NCI-H1048 (cell line): ENCODE data around the gene POLDIP3.

ENCODE experiments used
- DNase-seq: peaks from one replicate; lab custom pipeline; 2025; lab: John Stamatoyannopoulos, UW

The POLDIP3 gene

DNA sequence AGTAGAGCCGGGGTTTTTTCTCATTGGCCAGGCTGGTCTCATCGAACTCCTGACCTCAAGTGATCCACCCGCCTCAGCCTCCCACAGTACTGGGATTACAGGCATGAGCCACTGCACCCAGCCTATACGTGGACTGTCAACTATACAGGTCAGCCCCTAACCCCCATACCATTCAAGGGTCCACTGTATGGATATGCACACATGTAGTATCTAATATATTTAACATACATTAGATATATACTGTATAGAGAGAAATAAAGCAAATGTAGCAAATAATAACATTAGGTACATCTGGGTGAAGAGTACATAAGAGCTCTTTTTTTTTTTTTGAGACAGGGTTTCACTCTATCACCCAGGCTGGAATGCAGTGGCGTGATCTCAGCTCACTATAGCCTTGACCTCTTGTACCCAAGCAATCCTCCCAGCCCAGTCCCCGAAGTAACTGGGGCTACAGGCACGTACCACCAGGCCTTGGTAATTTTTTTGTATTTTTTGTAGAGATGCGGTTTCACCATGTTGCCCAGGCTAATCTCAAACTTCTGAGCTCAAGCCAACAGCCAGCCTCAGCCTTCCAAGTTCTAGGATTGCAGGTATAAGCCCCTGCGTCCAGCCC is 27.2 kb upstream of the POLDIP3 start:
- no peak for DNase-seq

DNA sequence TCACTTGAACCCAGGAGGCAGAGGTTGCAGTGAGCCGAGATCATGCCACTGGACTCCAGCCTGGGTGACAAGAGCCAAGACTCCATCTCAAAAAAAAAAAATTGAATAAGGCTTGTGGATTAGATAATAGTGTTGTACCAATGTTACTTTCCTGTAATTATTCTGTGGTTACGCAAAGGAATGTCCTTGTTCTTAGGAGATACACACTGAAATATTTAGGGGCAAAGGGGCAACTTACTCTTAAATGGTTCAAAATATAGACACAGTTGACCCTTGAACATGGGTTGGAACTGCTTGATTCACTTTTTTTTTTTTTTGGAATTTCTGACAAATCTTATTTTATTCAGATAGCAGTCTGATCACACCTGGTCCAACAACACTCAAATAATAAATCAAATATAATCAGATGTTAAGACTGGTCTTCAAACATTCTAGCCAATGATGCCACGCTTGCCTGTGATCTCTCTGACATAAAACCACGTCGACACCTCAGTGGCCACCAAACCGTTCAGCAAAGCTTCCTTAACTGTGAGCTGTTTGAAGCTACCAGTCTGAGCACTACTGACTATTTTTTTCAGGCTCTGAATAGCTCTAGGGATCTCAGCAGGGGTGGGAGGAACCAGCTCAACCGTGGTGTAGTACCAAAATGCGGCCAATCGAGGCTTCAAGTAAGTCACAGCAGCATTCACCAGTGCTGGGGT is 25.0 kb upstream of the POLDIP3 start:
- no peak for DNase-seq

DNA sequence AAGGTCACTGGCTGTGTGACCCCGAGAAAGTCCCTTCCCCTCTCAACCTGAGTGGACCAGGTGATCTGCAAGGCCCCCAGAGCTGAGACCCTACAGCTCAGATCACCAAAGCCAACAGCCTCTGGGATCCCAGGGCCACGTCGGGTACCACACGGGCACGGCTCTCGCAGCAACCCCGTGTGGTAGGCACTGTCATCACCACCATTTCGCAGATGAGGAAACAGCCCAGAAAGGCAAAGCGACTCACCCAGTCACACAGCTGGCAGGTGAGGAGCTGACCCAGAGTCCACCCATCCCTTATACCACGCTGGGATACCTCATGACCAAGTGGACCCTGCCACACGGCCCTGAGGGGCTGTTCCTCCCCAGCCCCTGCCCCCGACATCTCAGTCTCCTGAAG is 22.9 kb upstream of the POLDIP3 start:
- DNase-seq: no peak

DNA sequence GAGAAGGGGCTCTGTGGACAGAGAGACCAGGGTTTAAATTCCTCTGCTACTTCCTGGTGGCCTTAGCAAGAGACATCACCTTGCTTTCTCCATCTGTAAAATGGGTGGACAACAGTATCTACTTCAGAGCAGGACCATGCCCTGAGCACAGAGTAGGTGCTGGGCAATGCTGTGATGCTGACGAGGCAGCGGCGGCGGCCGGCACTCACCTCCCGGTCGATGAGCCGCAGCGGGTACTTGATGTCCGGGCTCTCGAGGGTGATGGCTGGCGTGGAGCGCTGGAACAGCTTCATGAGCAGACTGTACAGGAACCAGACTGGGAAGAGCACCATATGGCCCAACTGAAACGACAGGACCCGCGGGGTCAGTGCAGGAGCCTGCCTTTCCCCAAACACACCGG is 21.8 kb upstream of the POLDIP3 start:
- DNase-seq: no peak

DNA sequence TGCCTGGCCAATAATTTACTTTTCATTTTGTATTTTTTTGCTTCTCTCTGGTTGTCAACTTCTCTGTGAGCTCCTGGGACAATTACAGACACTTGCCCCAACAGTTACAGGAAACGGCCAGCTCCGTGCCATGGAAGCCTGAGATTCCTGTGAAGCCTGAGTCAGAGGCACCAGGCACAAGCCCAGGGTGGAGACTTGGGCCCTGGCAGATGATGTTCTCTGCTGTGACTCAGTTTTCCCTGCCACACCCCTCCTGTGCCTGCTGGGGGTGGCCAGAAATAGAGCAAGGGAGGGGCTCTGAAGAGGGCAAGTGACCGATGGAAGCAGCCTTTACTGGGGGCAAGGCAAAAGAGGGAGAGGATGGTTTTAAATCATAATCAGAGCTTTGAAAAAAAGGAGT is 20.8 kb upstream of the POLDIP3 start:
- DNase-seq: no peak

DNA sequence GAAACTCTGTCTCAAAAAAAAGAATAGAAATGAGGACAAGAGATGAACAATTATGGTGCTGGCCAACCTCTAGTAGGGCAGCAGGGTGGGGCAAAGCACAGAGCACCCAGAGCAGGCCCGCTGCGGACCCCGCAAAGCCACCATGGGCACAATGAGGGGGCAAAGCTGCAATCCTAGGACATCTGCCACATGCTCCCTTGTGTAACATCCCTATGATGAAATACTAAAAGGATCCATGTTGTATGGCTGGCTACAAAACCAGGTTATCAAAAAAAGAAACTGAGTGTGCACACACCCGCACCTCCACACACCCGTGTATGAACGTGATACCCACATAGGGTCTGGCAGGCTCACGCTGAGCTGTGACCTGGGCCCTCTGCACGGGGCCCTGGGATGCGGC is 18.3 kb upstream of the POLDIP3 start:
- no peak for DNase-seq

DNA sequence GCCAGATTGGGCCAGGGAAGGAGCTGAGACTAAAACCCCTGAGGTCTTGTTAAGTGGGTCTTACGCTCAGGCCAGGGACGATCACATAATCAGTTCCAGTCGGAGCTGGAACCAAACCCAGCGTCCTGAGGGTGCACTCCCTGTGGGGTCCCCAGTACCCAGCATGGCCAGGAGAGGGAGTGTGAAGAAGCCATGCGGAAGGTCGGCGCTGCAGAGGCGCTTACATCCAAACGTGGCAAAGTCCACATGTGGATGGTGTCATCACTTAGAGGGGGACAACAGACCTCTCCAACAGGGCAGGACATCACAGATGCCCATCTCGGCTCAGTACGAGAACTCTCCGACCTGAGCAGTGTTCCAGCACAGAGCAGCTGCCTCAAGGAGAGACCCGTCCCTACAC is 17.4 kb upstream of the POLDIP3 start:
- no peak for DNase-seq

DNA sequence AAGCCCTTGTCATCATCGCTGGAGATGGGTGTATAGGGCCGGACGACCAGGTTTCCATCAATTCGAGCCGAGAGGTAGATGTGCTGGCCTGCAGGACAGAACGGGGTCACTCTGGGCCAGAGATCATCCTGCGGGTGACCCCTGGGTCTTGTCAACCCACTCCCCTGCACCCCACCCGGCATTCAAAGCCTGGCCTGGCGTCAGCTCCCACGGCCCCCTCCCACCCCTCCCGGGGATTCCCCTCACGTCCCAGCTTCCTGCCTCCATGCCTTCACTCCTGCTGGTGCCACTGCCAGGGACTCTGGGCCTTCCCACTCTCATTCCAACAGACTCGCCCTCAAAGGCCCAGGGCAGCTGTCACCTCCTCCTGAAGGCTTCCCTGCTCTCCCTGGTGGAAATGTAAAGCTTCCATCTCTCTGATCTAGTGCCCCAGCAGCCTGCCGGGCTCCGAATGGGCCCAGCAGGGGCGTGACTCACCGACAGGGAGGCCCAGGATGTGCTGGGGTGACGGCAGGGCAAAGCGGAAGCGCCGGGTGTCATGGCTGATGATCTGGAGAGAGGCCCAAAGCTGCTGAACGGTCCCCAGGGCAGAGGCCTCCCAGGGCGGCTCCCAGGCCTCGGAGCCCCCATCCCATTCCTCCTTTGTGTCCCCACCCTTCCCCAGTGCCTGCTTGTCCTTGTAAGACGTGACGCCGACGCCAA is 16.4 kb upstream of the POLDIP3 start:
- DNase-seq: no peak

DNA sequence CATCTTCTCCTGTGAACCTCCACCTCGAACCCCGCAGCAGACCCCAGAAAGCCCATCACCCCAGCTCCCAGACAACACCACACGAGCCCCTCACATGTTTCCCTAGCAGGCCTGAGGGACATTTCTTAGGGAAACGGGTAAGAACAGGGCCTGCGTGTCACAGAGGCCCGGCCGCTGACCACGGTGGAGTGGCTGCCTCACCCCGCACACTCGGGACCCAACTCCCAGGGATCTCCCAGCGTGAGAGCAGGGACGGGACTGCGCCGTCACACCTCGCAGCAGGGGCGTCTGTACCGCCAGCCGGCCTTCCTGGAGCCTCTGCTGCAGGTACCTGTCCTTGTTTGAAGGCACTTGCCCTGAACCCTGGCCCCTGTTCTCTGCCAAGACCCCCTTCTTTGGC is 15.5 kb upstream of the POLDIP3 start:
- no peak for DNase-seq

DNA sequence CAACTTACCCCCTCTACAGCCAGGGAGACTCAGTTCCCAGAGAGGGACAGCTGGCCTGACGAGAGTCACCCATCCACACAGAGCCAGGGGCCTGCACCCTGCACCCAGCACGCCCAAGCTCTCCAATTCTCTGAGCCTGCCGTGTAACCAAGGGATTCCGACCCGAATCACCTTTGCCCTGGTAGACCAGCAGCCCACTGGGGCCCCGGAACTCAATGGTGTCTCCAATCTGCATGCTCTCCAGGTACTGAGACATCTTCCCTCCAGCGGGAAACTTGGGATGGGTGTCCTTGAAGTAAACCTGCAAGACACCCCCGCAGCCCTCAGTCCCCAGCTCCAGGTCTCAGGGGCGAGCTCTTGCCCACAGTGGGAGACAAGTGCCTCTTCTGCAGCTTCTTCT is 13.3 kb upstream of the POLDIP3 start:
- DNase-seq: no peak

DNA sequence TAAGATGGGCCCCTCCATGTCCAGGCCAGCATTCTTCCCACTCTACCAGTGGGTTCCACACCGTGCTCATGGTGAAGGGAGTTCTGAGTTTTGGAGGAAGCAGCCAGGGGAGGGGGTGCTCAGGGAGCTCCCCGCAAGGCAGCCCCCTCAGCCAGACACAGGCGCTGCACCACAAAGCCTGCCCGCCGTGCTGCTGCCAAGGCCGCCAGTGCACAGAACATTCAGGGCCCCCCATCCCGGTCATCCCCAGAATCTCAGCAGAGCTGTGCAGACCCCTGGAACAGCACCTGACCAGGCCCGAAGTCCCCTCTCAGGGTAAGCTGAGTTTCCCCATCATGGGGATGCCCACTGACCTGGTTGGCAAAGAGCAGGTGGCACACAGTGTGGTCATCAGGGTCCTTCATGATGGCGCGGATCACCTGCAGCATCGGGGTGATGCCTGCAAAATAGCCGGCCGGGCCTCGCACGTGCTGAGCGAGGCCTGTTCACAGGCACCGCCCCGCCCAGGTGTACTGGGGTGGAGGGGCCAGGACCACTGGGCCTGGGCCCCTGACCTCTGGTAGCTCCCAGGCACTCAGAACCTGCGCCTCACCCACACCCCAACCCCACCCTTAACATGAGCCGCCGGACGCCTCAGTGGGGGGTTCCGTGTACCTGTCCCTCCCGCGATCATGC is 12.4 kb upstream of the POLDIP3 start:
- no peak for DNase-seq

DNA sequence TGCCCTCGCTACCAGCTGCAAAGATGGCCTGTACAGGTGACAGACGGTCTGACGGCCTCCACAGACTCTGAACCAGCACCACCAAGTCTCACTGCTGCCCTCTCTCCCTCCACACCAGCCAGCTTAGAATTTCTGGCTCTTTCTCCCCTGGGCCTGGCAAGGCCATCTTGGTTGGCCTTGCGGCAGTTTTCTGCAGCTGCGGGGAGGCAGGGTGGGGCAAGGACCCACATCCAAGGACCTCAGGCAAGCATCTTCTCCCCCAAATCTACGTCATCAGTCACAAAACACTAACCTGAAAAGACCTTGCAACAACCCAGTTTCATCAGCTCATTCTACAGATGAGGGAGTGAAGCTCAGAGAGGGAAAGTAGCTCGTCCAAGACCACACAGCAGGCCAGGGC is 11.7 kb upstream of the POLDIP3 start:
- DNase-seq: no peak

DNA sequence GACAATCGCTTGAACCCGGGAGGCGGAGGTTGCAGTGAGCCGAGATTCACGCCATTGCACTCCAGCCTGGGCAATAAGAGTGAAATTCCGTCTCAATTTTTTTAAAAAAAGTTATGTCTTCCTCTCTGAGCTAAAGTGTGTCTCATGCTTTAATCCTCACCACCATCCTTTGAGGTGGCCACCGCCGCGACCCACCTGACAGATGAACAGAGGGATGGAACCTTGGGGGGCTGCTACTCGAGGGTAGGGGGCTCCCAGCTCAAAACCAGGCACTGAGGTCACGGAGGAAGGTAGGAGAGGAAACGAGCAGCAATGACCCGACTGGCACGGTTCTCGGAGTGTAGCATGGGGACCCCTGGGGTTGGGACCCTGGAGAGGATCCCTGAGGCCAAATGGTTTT is 10.7 kb upstream of the POLDIP3 start:
- no peak for DNase-seq

DNA sequence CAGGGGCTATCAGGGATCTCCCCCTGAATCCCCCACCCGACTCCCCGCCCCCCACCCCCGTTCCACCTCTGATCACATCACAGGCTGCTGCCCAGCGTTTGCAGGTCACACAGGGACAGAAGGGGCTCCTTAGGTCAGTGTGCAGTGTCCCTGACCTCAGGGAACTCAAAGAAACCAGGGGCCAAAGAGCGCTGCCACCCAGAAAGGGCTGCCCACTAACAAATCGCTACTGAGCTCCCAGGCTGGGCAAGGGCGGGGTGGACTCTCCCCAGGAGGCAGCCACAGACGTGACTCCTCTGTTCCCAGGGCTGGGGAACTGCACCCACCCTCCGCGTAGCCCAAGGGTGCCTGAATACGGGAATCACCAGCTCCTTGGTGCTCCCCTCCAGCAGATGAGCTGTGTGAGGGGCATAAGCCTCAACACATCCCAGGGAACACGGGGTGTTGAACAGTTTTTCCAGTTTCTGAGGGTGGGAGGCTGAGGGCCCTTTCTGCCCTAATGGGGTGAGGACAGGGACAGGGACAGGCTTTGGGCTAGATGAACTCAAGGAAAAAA is 9.9 kb upstream of the POLDIP3 start:
- DNase-seq: no peak

DNA sequence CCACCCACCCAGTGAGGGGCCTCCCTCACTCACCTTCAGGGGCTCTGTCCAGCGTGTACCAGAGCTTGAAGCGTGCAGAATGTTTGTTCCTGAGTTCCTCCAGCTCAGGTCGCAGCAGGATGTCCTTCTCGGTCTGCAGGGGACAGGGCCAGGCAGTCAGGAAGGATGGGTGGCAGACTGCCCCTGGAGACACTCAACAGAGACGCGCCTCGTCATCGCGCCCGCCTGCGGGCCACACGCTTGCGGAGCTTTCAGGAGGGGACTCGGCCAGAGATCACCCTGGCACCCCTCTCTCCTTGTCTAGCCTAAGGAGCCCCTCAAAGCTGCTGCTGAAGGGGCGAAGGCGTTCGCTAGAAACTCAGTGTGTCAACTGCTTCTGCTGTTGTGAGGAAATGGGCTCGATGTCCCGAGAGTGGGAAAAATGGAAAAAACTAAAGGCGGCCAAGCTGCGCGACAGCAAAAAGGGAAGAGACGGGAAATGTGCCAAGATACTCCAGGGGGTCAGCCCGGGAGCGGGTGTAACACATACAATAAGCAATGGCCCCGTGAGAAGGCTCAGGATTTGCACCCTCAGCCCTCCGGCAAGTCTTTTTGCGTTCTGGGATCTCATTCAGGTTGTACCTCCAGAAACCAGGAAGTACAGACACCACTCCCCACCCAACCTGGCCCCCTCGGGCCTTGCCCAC is 9.2 kb upstream of the POLDIP3 start:
- no peak for DNase-seq

DNA sequence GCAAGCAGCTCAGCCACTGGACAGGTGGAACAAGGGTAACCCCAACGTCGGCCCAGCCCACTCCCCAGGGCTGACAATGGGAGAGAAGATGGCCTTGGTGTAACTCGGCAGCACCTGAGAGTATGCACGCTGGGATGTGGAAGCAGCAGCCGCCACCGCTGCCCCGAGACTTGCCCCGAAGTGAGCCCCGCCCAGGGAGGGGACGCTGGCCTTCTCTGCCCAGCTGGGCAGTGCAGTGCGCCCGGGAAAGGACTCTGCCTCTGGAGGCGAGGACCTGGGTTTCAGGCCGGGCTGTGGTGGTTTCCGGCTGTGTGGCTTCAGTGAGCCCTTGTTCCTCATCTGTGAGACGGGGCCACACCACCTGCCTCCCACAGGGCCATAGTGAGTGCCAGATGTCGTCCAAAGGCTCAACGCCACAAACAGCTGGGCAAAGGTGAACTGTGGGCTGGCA is 8.6 kb upstream of the POLDIP3 start:
- no peak for DNase-seq

DNA sequence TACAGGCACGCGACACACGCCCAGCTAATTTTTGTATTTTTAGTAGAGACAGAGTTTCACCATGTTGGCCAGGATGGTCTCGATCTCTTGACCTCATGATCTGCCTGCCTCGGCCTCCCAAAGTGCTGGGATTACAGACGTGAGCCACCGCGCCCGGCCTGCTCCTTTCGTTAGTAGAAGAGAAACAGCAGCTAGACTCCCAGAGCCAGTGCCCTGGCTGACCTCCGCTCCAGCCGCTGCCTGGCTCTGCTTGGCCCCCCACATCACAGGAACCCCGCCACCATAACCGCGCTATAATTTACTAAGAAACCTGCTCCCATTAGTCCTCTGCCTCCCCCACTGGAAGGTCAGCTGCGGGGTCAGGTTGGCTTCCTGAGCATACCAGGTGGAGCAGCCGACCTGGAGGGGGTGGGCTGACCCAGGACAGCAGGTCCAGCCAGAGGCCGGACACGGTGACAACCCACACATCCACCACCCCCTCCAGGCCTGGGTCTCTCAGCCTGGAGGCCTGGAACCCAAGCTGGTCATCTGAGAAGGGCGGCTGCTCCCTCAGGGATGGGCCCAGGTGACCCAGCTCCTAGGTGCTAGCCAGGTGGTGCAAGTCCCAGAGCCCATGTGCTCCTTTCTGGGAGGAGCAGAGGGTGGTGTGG is 7.5 kb upstream of the POLDIP3 start:
- no peak for DNase-seq

DNA sequence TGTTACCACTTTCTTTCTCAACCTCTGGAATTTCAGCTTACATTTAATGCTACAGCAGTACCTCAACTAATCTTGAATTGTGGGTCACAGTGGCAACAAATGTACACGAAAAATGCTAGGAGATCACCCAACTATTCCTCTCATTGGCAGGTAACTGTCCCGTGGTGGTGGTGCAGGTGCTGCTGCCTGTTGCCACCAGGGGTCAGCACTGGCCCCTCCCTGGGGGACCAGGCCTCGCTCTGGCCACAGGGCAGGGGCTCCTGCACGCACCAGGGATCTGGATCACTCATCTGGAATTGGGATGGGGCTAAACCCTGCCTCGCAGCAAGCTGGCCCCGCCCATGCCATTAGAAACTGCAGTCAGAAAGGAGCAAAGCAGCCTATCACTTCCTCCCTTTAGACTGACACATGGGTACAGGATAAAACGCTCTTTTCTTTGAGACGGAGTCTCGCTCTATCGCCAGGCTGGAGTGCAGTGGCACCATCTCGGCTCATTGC is 6.9 kb upstream of the POLDIP3 start:
- DNase-seq: no peak

DNA sequence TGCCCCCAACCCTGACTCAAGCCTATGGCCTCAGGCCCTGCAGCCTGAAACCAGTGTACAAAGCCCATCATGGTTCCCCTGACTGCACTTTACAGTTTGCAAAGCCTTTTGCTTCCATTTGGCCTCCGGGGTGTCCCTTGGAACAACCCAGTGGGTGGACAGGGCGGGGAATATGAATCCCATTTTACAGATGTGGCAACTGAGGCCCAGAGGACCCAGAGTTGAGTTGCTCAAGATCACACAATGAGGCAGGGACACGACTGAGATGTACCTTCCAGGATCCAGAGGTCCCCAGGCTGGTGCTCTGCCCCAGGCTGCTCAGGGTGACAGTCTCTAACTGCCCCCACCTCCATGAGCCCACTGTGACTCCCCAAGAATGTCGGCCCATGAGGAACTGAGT is 5.4 kb upstream of the POLDIP3 start:
- no peak for DNase-seq

DNA sequence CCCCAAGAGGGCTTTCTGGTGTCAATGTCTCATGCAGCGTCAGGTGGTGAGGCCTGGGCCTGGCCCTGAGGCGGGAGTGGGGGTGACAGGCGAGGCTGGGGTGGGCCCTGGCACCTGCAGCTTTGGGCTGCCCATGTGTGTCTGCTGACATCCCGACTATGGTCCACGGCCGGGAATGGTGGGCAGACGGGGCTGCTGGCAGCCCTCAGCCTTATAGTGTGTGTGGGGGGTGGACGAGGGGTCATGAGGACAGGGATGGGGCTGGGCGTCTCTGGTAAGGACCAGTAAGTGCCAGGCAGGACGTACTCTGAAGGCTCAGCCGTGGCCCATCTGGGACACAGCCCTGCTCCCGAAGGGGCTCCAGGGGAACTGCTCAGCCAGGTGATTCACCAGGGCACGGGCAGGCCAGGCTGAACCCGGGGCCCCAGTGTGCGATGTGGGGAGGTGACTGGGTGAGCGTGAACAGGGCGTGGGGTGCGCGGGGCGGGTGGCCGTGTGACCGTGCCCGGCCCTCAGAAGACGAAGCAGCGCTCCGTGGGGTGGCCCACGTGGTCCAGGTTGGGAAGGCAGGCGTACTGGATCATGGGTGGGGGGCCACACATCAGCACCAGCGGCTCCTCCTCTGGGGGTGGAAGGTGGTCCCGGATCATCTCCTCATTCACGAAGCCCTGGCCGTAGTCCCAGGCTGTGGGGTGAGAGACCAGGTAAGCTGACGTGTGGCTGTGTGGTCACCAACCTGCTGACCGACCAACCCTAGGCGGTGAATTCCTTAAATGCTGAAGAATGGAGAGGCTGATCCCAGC is 4.8 kb upstream of the POLDIP3 start:
- no peak for DNase-seq
